HG03095 (cell line): ENCODE results near the gene WWC2.
"Not testable (repeated sequence)": the region's sequence is repeated elsewhere in the genome, so short reads cannot be mapped to it uniquely, and the experiment has no call there.

ENCODE experiments used
- ATAC-seq: cut with Tn5 transposase; IDR thresholded peaks from one replicate; pipeline ENCODE4 v1.9.1; 2021; ENCODE audit warnings: moderate library complexity; ENCODE audit not compliant: unreplicated experiment

Gene WWC2

DNA sequence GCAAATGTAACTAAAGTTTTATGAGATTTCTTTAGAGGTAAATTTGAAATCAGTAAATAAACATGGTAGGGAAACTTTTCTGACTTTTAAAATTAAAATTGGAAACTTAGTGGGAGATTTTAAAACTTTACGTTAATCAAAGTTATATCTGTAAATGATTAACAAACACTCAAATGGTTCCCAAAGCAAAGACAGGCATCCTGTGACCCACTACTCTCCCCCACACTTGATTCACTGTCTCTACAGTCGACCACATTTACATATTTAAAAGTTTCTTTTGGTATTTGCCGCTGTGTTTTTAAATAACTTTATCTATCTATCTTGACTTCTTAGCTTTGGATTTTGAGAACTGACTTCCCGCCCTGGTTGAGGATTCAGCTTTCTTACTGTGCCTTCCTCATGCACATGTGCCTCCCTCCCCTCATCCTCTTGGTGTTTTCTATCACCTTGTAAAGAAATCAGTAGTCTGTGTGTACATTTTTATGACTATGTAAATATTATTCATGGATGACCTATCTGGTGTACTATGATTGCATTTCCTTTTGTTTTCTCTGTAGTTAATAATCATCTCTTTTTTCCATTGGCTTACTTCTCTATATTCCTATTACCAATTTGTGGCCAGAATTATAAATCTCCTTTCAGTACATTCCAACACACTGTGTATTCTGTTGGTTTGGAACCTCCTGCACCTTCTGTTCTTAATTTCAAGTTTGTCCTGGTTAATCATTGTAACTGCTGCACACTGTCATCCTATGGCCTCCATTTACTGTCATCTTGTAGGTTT is 72.6 kb downstream of the WWC2 start:
- ATAC-seq: no peak

- ATAC-seq: no peak
Measured at GRCh38 chr4:183172881-183173280, 73.8 kb downstream of the WWC2 start.

DNA sequence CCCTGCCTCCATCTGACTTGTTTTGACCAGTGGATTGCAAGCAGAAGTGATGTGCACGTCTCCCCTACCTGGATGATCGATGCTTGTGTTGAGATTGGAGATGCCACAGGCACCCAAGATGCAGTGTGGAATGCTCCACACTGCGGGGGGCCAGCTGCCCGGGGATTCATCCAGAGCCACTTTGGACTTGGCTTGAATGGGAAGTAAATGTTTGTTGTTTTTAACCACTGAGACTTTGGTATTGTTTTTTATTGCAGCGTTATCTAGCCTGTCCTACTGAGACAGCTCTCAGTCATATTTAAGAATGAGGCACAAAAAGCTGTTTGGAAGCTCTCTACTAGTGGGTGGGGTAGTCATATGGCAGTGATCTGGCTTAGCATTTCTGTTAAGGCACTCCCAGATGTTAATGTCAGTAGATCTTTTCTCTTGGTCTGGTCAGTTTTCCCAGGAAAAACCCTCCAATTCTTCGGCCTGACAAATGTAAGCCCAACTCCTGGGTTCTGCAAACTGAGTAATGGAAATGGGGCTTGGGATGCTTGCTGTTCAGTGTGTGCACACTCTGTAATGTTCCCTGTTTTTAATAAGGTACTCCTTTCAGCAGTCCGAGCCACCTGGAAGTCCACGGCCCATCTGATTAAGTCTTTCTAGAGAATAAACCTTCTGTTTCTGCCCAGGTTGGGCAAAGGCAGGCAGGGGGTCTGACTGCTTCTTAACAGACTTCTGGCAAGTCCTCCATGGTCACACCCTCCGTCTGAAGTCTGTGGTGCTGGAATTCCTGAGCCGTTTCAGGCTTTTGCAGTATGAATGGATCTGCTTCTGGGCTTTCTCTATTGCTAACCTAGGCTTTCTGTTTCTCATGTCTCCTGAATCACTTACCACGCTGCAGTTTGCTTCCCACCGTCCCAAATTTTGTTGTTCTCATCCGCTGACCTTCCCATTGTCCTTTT is 74.8 kb downstream of the WWC2 start:
- ATAC-seq: no peak

- ATAC-seq: no peak
Measured at GRCh38 chr4:183175631-183176232, 76.7 kb downstream of the WWC2 start.

DNA sequence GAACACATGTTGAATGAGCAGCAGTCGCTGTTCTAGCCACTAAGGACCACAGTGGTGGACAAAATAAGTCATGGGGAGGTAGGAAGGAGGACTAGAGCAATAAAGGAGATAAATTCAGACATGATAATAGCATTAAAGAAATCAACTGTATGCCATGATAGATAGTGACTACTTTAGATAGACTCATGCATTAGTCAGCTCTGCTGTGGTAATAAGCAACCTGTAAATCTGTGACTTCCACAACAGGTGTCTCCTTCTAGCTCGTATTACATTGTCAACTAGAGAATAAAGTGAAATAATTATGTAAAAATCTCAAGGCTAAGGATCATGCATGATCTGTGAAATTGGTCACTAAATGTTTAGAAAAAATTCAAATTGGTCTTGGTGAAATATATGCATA is 77.9 kb downstream of the WWC2 start:
- ATAC-seq: no peak

- ATAC-seq: no peak
Measured at GRCh38 chr4:183178201-183178600, 79.1 kb downstream of the WWC2 start.

- no peak for ATAC-seq
Measured at GRCh38 chr4:183180096-183180495, 81.0 kb downstream of the WWC2 start.

DNA sequence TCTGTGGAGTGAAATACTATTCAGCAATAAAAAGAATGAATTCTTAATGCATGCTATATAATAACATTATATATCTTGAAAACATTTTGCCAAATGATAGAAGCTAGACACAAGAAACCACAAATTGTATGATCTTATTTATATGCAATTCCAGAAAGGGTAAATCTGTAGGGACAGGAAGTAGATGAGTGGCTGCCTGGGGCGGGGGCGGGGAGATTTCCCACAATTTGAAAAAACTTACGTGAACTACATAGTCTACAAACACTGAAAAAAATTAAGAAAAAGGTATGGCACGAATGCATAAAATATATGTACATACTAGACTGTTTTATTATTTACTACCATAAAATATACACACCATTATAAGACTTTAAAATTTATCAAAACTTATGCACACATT is 81.6 kb downstream of the WWC2 start:
- ATAC-seq: no peak

GRCh38 chr4:183181081-183181480 is 82.0 kb downstream of the WWC2 start:
- ATAC-seq: no peak

DNA sequence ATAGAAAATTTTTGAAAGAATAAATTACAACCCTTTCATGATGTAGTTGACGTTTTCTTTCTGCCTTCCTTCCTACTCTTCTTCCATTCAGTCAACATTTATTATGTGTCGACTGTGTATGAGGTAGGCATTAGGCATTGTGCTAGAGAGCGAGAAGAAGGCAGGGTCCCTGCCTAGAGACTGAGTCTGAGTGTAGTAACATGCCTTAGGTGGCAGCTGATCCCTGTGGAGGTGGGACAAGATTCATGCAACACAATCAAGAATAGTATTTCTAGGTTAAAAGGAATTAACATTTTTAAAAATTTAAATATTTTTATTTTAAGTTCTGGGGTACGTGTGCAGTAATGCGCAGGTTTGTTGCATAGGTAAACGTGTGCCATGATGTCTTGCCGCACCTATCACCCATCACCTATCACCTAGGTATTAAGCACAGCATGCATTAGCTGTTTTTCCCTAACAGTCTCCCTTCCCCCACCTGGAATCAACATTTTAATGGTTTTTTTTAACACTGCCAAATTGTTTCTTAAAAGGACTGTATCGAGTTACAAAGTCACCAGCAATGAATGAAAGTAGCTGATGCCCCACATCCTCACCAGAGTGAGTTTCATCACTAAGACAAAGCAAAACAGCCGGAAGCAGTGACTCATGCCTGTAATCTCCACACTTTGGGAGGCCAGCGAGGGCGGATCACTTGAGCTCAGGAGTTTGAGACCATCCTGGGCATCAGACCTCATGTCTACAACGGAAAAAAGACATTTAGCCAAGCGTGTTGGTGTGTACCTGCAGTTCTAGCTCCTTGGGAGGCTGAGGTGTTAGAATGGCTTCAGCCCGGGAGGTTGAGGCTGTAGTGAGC is 84.0 kb downstream of the WWC2 start:
- ATAC-seq: no peak

DNA sequence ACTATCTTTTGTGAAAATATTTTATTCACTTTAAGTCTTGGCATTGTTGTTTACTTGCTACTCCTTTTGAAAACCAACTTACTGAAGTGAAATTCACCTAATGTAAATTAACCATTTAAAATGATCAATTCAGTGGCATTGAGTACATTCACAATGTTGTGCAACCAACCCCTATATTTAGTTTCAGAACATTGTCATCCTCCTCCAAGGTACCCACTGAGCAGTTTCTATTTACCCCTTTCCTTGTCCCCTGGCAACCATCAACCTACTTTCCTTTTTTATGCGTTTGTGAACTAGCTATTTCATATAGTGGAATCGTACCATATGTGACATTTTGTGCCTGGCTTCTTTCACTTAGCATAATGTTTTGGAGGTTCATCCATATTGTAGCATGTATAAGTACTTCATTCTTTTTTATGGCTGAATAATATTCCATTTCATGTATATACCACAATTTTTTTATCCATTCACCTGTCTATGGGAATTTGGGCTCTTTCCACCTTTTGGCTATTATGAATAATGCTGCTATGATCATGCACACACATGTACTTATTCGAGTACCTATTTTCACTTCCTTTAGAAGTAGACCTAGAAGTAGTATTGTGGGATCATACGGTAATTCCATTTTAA is 85.0 kb downstream of the WWC2 start:
- ATAC-seq: no peak

GRCh38 chr4:183185018-183185417 is 86.0 kb downstream of the WWC2 start:
- ATAC-seq: no peak

GRCh38 chr4:183185559-183185958 is 86.5 kb downstream of the WWC2 start:
- no peak for ATAC-seq

DNA sequence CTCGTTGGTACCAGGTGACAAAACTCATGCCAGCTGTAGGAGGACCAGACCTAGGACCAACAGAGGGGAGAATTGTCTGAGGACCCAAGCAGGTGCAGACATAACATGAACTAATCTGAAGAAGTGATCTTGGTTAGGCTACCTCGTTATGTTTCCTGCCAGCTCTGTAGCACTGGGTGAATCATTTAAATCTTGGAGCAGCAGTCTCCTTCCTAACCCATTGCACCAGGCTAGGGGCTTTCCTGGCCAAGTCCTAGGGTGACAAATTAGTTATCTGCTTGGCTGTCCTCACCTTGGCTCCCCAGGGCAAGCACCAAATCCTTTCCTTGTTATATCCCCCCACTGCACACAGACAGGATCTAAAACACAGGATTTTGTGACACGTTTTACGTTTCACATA is 87.8 kb downstream of the WWC2 start:
- no peak for ATAC-seq

GRCh38 chr4:183190900-183191527 is 92.0 kb downstream of the WWC2 start:
- ATAC-seq: no peak

GRCh38 chr4:183191630-183192029 is 92.6 kb downstream of the WWC2 start:
- ATAC-seq: no peak

- no peak for ATAC-seq
Measured at GRCh38 chr4:183192571-183192970, 93.5 kb downstream of the WWC2 start.

DNA sequence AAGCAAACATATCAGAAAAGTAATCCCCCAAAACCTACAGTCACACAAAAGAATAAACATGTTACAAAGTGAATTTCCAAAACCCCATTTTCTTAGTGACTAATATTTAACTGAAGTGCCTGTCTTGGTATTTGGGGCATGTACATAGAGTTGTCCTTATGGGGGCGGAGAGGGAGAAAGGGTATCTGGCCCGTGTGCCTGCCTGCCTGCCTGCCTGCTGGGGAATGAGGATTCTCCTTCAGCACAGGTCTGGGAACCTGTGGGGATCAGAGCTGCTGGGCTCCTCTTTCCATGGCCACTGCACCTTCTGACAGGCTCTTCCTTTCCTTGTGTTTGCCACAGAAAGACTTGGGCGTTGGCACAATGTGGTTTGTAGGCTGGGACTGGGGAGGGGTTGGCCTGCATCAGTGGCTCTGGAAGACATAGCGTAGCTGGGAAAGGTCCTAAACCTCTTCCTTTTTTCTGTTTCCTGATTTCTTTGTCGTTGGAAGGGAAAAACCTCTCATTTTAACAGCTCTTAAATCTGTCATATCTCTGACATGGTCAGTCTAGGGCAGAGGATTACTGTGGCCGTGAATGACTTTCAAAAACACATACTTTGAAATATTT is 94.8 kb downstream of the WWC2 start:
- not testable (repeated sequence) for ATAC-seq

DNA sequence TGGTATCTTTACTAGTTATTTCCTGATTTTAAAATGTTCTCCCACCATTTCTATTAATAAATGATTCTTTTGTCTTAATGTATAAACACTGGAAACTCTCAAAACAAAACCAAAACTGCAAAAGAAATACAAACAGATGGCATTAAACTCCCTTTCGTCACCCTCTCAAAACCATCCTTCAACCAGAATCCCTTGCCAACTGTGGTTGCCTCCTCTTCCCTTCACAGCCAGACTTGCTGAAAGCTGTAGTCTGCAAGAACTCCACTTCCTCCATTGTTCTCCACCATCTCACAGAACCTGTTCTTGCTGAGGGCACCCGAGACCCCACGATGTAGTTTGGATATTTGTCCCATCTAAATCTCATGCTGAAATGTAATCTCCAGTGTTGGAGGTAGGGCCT is 96.5 kb downstream of the WWC2 start:
- no peak for ATAC-seq
